MM.1S (cell line): Measurements from ENCODE around the gene OBSCN.

ENCODE experiments used
- DNase-seq: peaks from one replicate; pipeline ENCODE4 v3.0.0-alpha.2; 2015
- H2AFZ ChIP-seq: fragments of 300-600 bp; sonication (generic); 2 replicates; pipeline ENCODE4 v1.6.0; 2016; ENCODE audit warnings: antibody characterized with exemption, low read length
- H3F3A ChIP-seq: fragments of 300-600 bp; sonication (generic); 2 replicates; pipeline ENCODE4 v1.6.1; 2016; ENCODE audit warnings: mild to moderate bottlenecking, antibody characterized with exemption, low read length, moderate library complexity, mixed read lengths; ENCODE audit not compliant: insufficient read depth
- H3K27ac ChIP-seq: fragments of 300-600 bp; sonication (generic); 2 replicates; pipeline ENCODE4 v1.5.1; 2016; ENCODE audit warnings: mild to moderate bottlenecking, low read length
- H3K27me3 ChIP-seq: fragments of 300-600 bp; sonication (generic); replicated peaks from 2 replicates; pipeline ENCODE4 v1.6.0; 2016; ENCODE audit warnings: low read length; ENCODE audit not compliant: insufficient read depth
- H3K36me3 ChIP-seq: fragments of 300-600 bp; sonication (generic); replicated peaks from 2 replicates; pipeline ENCODE4 v1.6.1; 2016; ENCODE audit warnings: mild to moderate bottlenecking, low read length, mixed read lengths; ENCODE audit not compliant: insufficient read depth
- H3K4me1 ChIP-seq: fragments of 300-600 bp; sonication (generic); 2 replicates; pipeline ENCODE4 v1.6.1; 2016; ENCODE audit warnings: low read length, mixed read lengths
- H3K4me2 ChIP-seq: fragments of 300-600 bp; sonication (generic); 2 replicates; pipeline ENCODE4 v1.6.0; 2016; ENCODE audit warnings: low read depth, low read length
- H3K4me3 ChIP-seq: fragments of 300-600 bp; sonication (generic); 2 replicates; pipeline ENCODE4 v1.5.1; 2016; ENCODE audit warnings: low read length, mixed read lengths
- H3K79me2 ChIP-seq: fragments of 300-600 bp; sonication (generic); 2 replicates; pipeline ENCODE4 v1.6.1; 2016; ENCODE audit warnings: mixed run types, low read length, mixed read lengths
- H3K9ac ChIP-seq: fragments of 300-600 bp; sonication (generic); 2 replicates; pipeline ENCODE4 v1.6.1; 2016; ENCODE audit warnings: low read length, mixed read lengths
- H3K9me2 ChIP-seq: fragments of 300-600 bp; sonication (generic); replicated peaks from 2 replicates; pipeline ENCODE4 v1.6.1; 2016; ENCODE audit warnings: mild to moderate bottlenecking, low read length, mixed read lengths; ENCODE audit not compliant: insufficient read depth
- H3K9me3 ChIP-seq: fragments of 300-600 bp; sonication (generic); replicated peaks from 2 replicates; pipeline ENCODE4 v1.6.1; 2016; ENCODE audit warnings: mild to moderate bottlenecking, low read length, mixed read lengths; ENCODE audit not compliant: insufficient read depth
- H4K20me1 ChIP-seq: fragments of 300-600 bp; sonication (generic); 2 replicates; pipeline ENCODE4 v1.6.1; 2016; ENCODE audit warnings: mild to moderate bottlenecking, low read length, moderate library complexity, mixed read lengths; ENCODE audit not compliant: insufficient read depth
- CTCF ChIP-seq: fragments of 300-600 bp; sonication (generic); IDR thresholded peaks from 2 replicates; pipeline ENCODE4 v1.5.1; 2016; ENCODE audit warnings: antibody characterized with exemption, low read length, mixed read lengths
- EZH2 ChIP-seq: fragments of 300-600 bp; sonication (generic); optimal IDR thresholded peaks from 2 replicates; pipeline ENCODE3; 2017; ENCODE audit warnings: low read depth, mild to moderate bottlenecking, antibody characterized with exemption, low read length, mixed read lengths
- EZH2phosphoT487 ChIP-seq: fragments of 300-600 bp; sonication (generic); IDR thresholded peaks from 2 replicates; pipeline ENCODE4 v1.6.1; 2018; ENCODE audit warnings: antibody characterized with exemption, low read length

OBSCN gene

DNA sequence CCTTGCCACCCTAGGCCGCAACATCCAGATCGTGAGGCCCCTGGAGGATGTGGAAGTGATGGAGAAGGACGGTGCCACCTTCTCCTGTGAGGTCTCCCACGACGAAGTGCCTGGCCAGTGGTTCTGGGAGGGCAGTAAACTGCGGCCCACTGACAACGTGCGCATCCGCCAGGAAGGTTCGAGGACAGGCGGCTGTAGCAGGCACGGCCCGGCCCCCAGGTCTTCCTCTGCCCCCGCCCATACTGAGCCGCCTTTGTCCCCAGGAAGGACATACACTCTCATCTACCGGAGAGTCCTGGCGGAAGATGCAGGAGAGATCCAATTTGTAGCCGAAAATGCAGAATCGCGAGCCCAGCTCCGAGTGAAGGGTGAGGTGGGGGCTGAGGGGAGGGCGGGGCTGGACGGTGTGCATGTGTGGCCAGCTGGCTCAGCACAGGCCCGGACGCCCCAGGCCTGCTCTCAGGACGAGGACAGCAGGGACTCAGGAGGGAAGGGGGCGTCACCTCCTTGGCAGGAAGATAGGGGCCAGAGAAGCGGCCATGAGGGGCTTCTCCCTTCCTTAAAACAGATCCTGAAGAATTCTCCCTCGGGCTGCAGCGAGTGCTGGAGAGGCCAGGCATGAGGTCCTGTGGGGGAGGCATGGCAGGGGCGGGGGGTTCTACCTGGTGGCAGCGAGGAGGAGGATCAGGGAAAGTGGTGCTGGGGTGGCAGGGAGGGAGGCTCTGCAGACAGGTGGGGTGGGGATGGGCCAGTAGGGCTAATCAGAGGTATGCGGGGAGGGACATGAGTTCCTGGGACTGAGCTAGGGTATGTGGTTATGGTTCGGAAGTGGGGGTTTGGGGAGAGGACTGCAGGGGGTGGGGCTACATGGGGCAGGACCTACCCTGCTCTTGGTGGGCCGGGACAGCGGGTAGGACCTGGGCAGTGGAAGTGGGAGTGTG is 69.9 kb downstream of the OBSCN start:
- no peaks in the 10 kb centered on the region for H3K9me3 ChIP-seq
- H3F3A ChIP-seq = no peaks in the 10 kb centered on the region
- H3K9me2 ChIP-seq = no peaks in the 10 kb centered on the region
- H3K79me2 ChIP-seq = no peaks in the 10 kb centered on the region
- no peaks in the 10 kb centered on the region for H3K27me3 ChIP-seq
- TF ChIP-seq EZH2phosphoT487 (no peak), EZH2 (no peak), CTCF (no peak)
- H3K36me3 ChIP-seq = no peaks in the 10 kb centered on the region
- no peak overlapping the region for H3K27ac ChIP-seq
- no peaks in the 10 kb centered on the region for H3K4me1 ChIP-seq
- H2AFZ ChIP-seq = no peak overlapping the region
- no peak overlapping the region for H3K4me3 ChIP-seq
- H3K9ac ChIP-seq = no peak overlapping the region
- H3K4me2 ChIP-seq = no peak overlapping the region
- DNase-seq = no peak
- H4K20me1 ChIP-seq = no peaks in the 10 kb centered on the region

GRCh38 chr1:228278432-228278941 is 70.6 kb downstream of the OBSCN start:
- H3K9me2 ChIP-seq = no peaks in the 10 kb centered on the region
- no peaks in the 10 kb centered on the region for H3K27me3 ChIP-seq
- no peaks in the 10 kb centered on the region for H3F3A ChIP-seq
- H3K9ac ChIP-seq = no peak overlapping the region
- H3K4me1 ChIP-seq = no peaks in the 10 kb centered on the region
- no peak for DNase-seq
- TF ChIP-seq CTCF (no peak), EZH2phosphoT487 (no peak), EZH2 (no peak)
- no peak overlapping the region for H3K4me3 ChIP-seq
- no peaks in the 10 kb centered on the region for H4K20me1 ChIP-seq
- H3K79me2 ChIP-seq = no peaks in the 10 kb centered on the region
- H3K4me2 ChIP-seq = no peak overlapping the region
- no peaks in the 10 kb centered on the region for H3K36me3 ChIP-seq
- no peak overlapping the region for H3K27ac ChIP-seq
- no peak overlapping the region for H2AFZ ChIP-seq
- no peaks in the 10 kb centered on the region for H3K9me3 ChIP-seq

DNA sequence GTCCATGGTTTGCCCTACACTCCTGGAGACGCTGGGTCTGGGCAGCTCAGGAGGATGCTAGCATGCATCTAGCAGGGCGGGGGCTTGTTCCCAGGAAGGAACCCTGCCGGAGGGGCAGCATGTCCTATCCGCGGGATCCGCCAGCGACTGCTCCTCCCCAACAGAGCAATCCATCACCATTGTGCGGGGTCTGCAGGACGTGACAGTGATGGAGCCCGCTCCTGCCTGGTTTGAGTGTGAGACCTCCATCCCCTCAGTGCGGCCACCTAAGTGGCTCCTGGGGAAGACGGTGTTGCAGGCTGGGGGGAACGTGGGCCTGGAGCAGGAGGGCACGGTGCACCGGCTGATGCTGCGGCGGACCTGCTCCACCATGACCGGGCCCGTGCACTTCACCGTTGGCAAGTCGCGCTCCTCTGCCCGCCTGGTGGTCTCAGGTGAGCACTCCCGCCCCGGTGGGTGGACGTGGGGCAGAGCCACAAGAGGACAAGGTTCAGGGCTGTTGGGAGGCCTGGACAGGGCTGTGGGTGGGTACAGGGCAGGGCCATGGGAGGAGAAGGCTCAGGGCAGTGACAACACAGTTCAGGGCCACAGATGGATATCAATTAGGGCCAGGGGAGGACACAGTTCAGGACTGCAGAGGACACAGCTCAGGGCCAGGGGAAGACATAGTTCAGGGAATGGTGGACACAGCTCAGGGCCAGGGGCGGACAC is 71.3 kb downstream of the OBSCN start:
- no peaks in the 10 kb centered on the region for H3K79me2 ChIP-seq
- H3F3A ChIP-seq = no peaks in the 10 kb centered on the region
- no peaks in the 10 kb centered on the region for H4K20me1 ChIP-seq
- no peaks in the 10 kb centered on the region for H3K36me3 ChIP-seq
- no peak overlapping the region for H3K9ac ChIP-seq
- H3K9me3 ChIP-seq = no peaks in the 10 kb centered on the region
- H3K9me2 ChIP-seq = no peaks in the 10 kb centered on the region
- no peak for DNase-seq
- H3K4me2 ChIP-seq = no peak overlapping the region
- no peaks in the 10 kb centered on the region for H3K4me1 ChIP-seq
- no peak overlapping the region for H3K4me3 ChIP-seq
- TF ChIP-seq CTCF (no peak), EZH2 (no peak), EZH2phosphoT487 (no peak)
- no peaks in the 10 kb centered on the region for H3K27me3 ChIP-seq
- no peak overlapping the region for H2AFZ ChIP-seq
- no peak overlapping the region for H3K27ac ChIP-seq
